Upper lobe of right lung (tissue), 1 donor: ENCODE data around the gene EDDM13. TPM values are rescaled to one million over a fixed set of nuclear protein-coding genes. Genes with fewer than 3 reads are reported as not detected.
"Not testable (repeated sequence)": the region's sequence is repeated elsewhere in the genome, so short reads cannot be mapped to it uniquely, and the experiment has no call there.

Source experiments
- ATAC-seq: fragments of 200-7000 bp; cut with Tn5 transposase; one replicate; pipeline ENCODE4 v1.9.1; 2020; ENCODE audit warnings: mild to moderate bottlenecking, moderate library complexity
- DNase-seq: peaks from one replicate; pipeline ENCODE4 v3.0.0-alpha.2; 2020
- H3K27ac ChIP-seq: fragments of 200-600 bp; one replicate; pipeline ENCODE4 v1.8.0; 2022
- H3K27me3 ChIP-seq: fragments of 200-600 bp; one replicate; pipeline ENCODE4 v1.8.0; 2022; ENCODE audit warnings: mild to moderate bottlenecking
- H3K36me3 ChIP-seq: fragments of 200-600 bp; one replicate; pipeline ENCODE4 v1.8.0; 2022
- H3K4me1 ChIP-seq: fragments of 200-600 bp; one replicate; pipeline ENCODE4 v1.8.0; 2022
- H3K4me3 ChIP-seq: fragments of 200-600 bp; one replicate; pipeline ENCODE4 v1.8.0; 2022; ENCODE audit warnings: mild to moderate bottlenecking
- H3K9me3 ChIP-seq: fragments of 200-600 bp; one replicate; pipeline ENCODE4 v1.8.0; 2022
- CTCF ChIP-seq: fragments of 200-600 bp; IDR thresholded peaks from one replicate; pipeline ENCODE4 v1.8.0; 2022; ENCODE audit warnings: antibody characterized with exemption
- intact Hi-C: fragments of 100-400 bp; cut with DNase I; formaldehyde crosslinking; loops from one replicate; pipeline ENCODE4 v1.11.0; 2022
- long read RNA-seq: library from polyadenylated mRNA; unstranded; transcript quantifications from one replicate; pipeline ENCODE4 v2.0.0, GENCODE V29; 2021
- total RNA-seq: library from RNA; stranded (reverse); fragmentation: NEBNext Ultra II Directional; extraction: Animal tissue kit (Norgen Biotek cat#: 25700); gene quantifications from one replicate; pipeline ENCODE4 v1.2.1, GENCODE V29; 2021
- donor health status: DM: no; HTN: yes; CAD: no; lungs with severe emphysema.

EDDM13 gene, protein sequence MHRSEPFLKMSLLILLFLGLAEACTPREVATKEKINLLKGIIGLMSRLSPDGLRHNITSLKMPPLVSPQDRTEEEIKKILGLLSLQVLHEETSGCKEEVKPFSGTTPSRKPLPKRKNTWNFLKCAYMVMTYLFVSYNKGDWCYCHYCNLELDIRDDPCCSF
- total RNA-seq: 1.1 TPM
- long read RNA-seq, partial matches to known transcripts: 0 of 1 reads
- long read RNA-seq, other reads (novel, unspliced or antisense): 1 of 1 reads

- ATAC-seq (no peak), DNase-seq (no peak)
- intact Hi-C loops: no loop called here
- H3K4me3 ChIP-seq: no peak within 1 kb of the TSS
- TF ChIP-seq CTCF: no peak
- no peaks in the 10 kb centered on the region for H3K36me3 ChIP-seq
- no peaks in the 10 kb centered on the region for H3K27me3 ChIP-seq
- H3K27ac ChIP-seq: no peak within 1 kb of the TSS
- no peaks in the 10 kb centered on the region for H3K9me3 ChIP-seq
- H3K4me1 ChIP-seq: peaks cover 4% of the 10 kb centered on the region
These were observed at the start of gene EDDM13 for GRCh38 chr19:56272161-56272798. Gene EDDM13, plus strand, starts transcription at chr19:56272748. Its CDS starts 87 bp downstream, at chr19:56272835.

- TF ChIP-seq CTCF: no peak
- Histone ChIP-seq H3K36me3 (no peaks in the 10 kb centered on the region), H3K4me1 (no peaks in the 10 kb centered on the region), H3K27me3 (no peaks in the 10 kb centered on the region), H3K9me3 (no peaks in the 10 kb centered on the region), H3K27ac (no peak overlapping the region), H3K4me3 (no peak overlapping the region)
- DNase-seq: no peak
- no peak for ATAC-seq
- intact Hi-C loops: no loop called here
These were observed 49.6 kb upstream of the EDDM13 start for GRCh38 chr19:56222901-56223300.

DNA sequence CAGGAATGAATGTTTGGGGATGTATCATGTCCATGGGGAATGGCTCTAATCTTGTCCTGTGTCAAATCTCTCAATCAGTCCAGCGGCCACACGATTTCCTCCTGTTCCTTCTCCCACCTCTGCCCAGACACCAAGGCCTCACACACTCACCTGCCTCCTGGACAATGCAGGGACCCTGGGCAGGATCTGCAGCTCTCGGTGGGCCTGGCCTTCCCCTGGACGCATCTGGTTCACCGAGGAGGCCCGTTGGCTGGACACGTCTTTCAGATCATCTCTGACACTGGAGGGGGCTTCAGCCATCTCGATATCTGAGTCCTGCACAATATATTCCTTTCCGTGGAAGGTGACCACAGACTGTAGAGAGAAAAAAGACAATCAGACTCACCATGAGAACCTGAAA is 49.1 kb upstream of the EDDM13 start:
- no peak overlapping the region for H3K27ac ChIP-seq
- DNase-seq: no peak
- intact Hi-C loops: no loop called here
- no peaks in the 10 kb centered on the region for H3K9me3 ChIP-seq
- ATAC-seq: no peak
- no peak overlapping the region for H3K4me3 ChIP-seq
- no peaks in the 10 kb centered on the region for H3K4me1 ChIP-seq
- no peaks in the 10 kb centered on the region for H3K36me3 ChIP-seq
- no peak for TF ChIP-seq CTCF
- H3K27me3 ChIP-seq: no peaks in the 10 kb centered on the region

DNA sequence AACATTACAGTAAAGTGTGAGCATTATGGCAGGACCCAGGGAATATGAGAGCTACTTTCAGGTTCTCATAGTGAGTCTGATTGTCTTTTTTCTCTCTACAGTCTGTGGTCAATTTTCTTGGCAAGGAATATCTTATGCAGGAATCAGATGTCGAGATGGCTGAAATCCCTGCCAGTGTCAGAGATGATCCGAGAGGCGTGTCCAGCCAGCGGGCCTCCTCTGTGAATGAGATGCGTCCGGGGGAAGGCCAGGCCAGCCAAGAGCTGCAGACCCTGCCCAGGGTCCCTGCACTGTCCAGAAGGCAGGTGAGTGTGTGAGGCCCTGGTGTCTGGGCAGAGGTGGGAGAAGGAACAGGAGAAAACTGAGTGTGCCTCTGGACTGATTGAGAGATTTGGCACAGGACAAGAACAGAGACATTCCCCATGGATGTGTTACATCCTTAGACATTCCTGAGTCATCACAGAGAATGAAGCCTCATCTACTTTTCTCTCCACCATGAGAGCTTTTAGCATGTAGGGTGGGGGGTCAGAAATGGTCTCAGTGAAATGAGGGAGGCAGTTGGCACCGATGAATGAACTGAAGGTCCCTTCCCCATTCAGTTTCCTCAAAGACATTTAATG is 27.3 kb upstream of the EDDM13 start:
- no peak overlapping the region for H3K4me3 ChIP-seq
- H3K36me3 ChIP-seq: no peaks in the 10 kb centered on the region
- no peak overlapping the region for H3K27ac ChIP-seq
- H3K9me3 ChIP-seq: no peaks in the 10 kb centered on the region
- H3K27me3 ChIP-seq: no peaks in the 10 kb centered on the region
- TF ChIP-seq CTCF: no peak
- no peaks in the 10 kb centered on the region for H3K4me1 ChIP-seq
- DNase-seq (no peak), ATAC-seq (no peak)
- intact Hi-C loops: no loop called here

- H3K27me3 ChIP-seq, H3K27ac ChIP-seq, H3K4me3 ChIP-seq, H3K4me1 ChIP-seq, ATAC-seq, H3K36me3 ChIP-seq, H3K9me3 ChIP-seq, DNase-seq, intact Hi-C loops: not testable (repeated sequence)
These were observed 26.8 kb upstream of the EDDM13 start for GRCh38 chr19:56245764-56246163.

DNA sequence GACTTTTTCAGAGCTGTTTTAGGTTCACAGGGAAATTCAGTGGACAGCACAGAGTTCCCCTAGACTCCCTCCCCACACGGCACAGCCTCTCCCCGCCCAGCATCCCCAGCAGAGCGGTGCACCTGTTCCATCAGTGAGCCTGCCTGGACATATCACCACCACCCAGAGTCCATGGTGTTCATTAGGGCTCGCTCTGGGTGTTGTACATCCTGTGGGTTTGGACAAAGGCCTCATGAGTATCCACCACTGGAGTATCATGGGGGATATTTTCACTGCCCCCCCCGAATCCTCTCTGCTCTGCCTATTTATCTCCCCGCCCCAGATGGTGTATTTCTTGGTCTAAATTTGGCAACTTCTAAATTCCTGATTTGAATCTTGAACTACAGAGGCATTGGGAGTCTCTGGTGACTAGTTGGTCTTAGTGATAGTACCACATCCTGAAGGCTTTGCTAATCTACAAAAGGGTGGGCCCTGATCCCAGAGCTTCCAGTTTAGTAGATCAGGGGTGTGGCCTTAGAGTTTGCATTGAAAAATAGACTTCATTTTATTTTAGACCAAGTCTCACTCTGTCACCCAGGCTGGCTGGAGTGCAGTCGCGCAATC is 23.7 kb upstream of the EDDM13 start:
- H3K27ac ChIP-seq, H3K4me1 ChIP-seq, H3K4me3 ChIP-seq, DNase-seq, ATAC-seq, H3K36me3 ChIP-seq, intact Hi-C loops, H3K9me3 ChIP-seq, H3K27me3 ChIP-seq: not testable (repeated sequence)
